Muscle of leg (tissue), 11 donors: ENCODE data around the gene CLN3. TPM values are rescaled to one million over a fixed set of nuclear protein-coding genes. Genes with fewer than 3 reads are reported as not detected.
"Not testable (repeated sequence)": the region's sequence is repeated elsewhere in the genome, so short reads cannot be mapped to it uniquely, and the experiment has no call there.

Source experiments
- DNase-seq: peaks from one replicate; pipeline ENCODE4 v3.0.0; 2013
- H3K27ac ChIP-seq: one replicate; pipeline ENCODE4 v1.5.1; 2013; ENCODE audit warnings: mild to moderate bottlenecking, low read length, control low read depth
- H3K27me3 ChIP-seq: one replicate; pipeline ENCODE4 v1.6.1; 2013; ENCODE audit warnings: low read length; ENCODE audit not compliant: control insufficient read depth, insufficient read depth
- H3K36me3 ChIP-seq: one replicate; pipeline ENCODE4 v1.6.1; 2013; ENCODE audit warnings: low read length; ENCODE audit not compliant: control insufficient read depth, insufficient read depth
- H3K4me1 ChIP-seq: one replicate; pipeline ENCODE4 v1.6.1; 2013; ENCODE audit warnings: low read length; ENCODE audit not compliant: control insufficient read depth, insufficient read depth
- H3K4me3 ChIP-seq: one replicate; pipeline ENCODE4 v1.5.1; 2013; ENCODE audit warnings: low read length, control low read depth
- H3K9me3 ChIP-seq: replicated peaks from 2 replicates; pipeline ENCODE4 v1.6.1; 2013; ENCODE audit warnings: low read depth, low read length; ENCODE audit not compliant: control insufficient read depth
- WGBS: methylation state at CpG from one replicate; pipeline ENCODE4 v1.1.5; 2013; ENCODE audit warnings: missing lambda C conversion rate; ENCODE audit not compliant: insufficient coverage; 5-methylcytosine and 5-hydroxymethylcytosine counted together
- polyA plus RNA-seq, 8 donors: library from polyadenylated mRNA; unstranded; fragments of 120-200 nt; gene quantifications; one replicate each; pipeline versions ENCODE4 v1.2.1 to v1.2.3, GENCODE V29; 2013; ENCODE audit warnings: inconsistent platforms in 1 of 8, low replicate concordance in 1 of 8; ENCODE audit not compliant: insufficient read length in 8 of 8, insufficient read depth in 1 of 8
- total RNA-seq: library from RNA; stranded (reverse); fragments of 120-200 nt; gene quantifications from one replicate; pipeline ENCODE4 v1.2.4, GENCODE V29; 2013

CLN3 gene
- total and polyA plus RNA-seq, 9 donors: 5.1 to 21.0 (median 14.9) TPM

DNA sequence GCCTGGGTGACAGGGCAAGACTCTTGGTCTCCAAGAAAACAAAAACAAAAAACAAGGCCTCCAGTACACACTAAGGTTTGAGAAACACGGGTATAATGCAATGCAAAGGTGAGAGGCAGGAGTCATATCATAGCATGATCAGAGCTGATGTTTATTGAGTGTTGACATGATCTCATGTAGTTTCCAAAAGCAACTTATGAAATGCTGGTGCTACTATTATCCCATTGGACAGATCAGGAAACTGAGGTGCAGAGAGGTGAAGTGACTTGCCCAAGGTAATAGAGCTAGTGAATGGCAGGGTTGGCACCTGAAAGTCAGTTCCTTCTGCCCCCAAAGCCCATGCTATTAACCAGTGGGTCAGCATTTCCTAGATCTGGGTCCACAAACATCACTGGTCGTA, 16.7 kb downstream of the CLN3 start:
- Histone ChIP-seq H3K9me3 (no peaks in the 10 kb centered on the region), H3K27me3 (no peaks in the 10 kb centered on the region), H3K4me1 (no peaks in the 10 kb centered on the region), H3K36me3 (peaks cover 31% of the 10 kb centered on the region), H3K4me3 (no peak overlapping the region), H3K27ac (no peak overlapping the region)
- DNase-seq: no peak
- WGBS: no CpG with 5 or more reads among the region's 2 CpGs

DNA sequence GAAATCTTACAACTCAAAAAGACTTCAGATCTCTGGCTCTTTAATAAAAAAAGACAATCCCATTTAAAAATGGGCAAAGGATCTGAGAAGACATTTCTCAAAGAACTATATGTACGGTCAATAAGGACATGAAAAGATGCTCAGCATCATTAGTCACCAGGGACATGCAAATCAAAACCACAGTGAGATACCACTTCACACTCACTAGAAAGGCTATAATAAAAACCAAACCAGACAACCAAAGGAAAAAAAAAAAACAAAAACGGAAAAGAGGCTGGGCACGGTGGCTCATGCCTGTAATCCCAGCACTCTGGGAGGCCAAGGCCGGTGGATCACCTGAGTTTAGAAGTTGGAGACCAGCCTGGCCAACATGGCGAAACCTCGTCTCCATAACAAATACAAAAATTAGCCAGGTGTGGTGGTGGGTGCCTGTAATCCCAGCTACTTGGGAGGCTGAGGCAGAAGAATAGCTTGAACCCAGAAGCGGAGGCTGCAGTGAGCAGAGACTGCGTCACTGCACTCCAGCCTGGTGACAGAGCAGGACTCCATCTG, 18.1 kb downstream of the CLN3 start:
- peaks cover 26% of the 10 kb centered on the region for H3K36me3 ChIP-seq
- H3K9me3 ChIP-seq: no peaks in the 10 kb centered on the region
- H3K4me3 ChIP-seq: no peak overlapping the region
- WGBS: no CpG with 5 or more reads among the region's 8 CpGs
- no peak overlapping the region for H3K27ac ChIP-seq
- DNase-seq: no peak
- H3K4me1 ChIP-seq: no peaks in the 10 kb centered on the region
- H3K27me3 ChIP-seq: no peaks in the 10 kb centered on the region

DNA sequence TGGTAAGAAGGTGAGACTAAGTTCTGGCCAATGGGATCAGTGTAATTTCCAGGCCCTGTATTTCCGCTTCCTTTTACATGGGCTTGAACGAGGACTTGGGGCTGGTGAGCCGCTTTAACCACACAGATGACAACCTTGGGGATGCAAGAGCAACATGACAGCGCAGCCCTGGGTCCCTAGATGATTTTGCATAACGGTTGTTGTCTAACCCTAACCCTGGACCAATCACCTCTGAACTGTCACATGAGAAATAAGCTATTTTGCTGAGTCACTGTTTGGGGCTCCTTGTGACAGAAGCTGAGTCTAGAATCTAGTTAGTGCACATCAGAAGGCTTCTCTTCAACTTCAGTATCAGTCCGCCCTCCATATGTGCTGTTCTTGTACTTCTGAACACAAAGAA, 44.8 kb downstream of the CLN3 start:
- not testable (repeated sequence) for H3K4me1 ChIP-seq, H3K36me3 ChIP-seq, H3K27me3 ChIP-seq, H3K9me3 ChIP-seq, H3K4me3 ChIP-seq, H3K27ac ChIP-seq, DNase-seq
- no CpG with 5 or more reads among the region's 6 CpGs for WGBS

DNA sequence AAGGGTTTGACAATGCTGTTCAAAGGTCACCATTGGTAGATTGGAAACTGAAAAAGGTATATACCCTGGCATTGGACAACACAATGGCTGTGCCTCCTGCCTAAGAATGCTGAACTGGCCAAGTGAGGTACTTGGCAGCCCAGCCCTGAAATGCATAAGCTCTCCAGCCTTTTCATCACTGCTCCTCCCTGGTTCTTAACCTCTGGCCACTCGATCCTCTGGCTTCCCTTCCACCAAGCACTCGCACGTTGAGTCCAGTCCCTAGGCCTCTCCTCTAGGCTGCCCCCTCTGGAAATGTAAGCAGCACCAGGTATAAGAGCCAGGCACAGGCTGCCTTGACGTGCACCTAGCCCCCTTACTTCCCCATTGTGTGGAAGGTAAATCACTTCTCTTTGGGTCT, 45.5 kb downstream of the CLN3 start:
- not testable (repeated sequence) for H3K27ac ChIP-seq, H3K27me3 ChIP-seq, H3K4me3 ChIP-seq, DNase-seq, H3K4me1 ChIP-seq, H3K36me3 ChIP-seq, H3K9me3 ChIP-seq
- WGBS: no CpG with 5 or more reads among the region's 4 CpGs

DNA sequence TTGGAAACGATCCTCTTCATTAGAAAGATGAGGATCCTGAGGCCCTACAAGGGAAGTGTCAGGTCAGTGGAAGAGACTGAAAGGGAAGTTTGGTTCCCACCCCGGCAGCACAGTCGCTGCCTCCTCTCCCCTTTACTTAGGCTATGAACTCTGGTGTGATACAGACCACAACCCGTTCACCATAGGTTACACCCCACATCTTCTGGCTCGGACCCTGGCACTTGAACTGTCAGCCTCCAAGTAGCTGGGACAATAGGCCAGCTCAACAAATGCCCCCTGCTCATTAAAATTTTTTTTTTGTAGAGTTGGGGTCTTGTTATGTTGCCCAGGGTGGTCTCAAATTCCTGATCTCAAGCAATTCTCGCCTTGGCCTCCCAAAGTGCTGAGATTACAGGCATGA, 47.9 kb downstream of the CLN3 start:
- H3K27ac ChIP-seq, H3K4me3 ChIP-seq, H3K27me3 ChIP-seq, DNase-seq, H3K4me1 ChIP-seq, H3K9me3 ChIP-seq, H3K36me3 ChIP-seq: not testable (repeated sequence)
- WGBS: 75% methylated on average over 2 of the region's 6 CpGs

DNA sequence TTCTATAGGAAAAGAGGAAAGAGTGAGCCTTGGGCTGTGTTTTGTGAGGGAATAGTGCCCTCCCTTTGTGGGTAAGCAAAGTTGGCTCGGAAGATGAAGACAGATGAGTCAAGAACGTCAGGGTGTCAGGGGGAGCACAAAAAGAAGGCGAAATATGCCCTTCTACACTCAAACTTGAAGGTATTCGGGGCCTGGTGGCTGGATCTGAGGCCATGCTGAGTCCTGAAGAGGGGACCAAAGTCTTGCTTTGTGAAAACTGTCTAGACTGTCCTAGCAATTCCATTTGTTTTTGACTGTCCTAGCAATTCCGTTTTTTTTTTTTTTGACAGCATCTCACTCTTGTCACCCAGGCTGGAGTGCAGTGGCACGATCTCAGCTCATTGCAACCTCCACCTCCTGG, 53.0 kb downstream of the CLN3 start:
- not testable (repeated sequence) for DNase-seq

DNA sequence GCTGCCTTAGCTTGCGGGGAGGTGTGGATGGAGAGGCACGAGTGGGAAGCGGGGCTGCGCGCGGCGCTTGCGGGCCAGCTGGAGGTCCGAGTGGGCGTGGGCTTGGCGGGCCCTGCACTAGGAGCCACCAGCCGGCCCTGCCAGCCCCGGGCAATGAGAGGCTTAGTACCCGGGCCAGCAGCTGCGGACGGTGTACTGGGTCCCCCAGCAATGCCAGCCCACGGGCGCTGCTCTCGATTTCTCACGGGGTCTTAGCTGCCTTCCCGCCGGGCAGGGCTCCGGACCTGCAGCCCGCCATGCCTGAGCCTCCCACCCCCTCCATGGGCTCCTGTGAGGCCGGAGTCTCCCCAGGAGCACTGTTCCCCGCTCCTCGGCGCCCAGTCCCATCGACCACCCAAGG, 56.5 kb downstream of the CLN3 start:
- DNase-seq: peak; percentile 0
- H3K9me3 ChIP-seq, H3K27me3 ChIP-seq, H3K4me1 ChIP-seq, H3K4me3 ChIP-seq, H3K27ac ChIP-seq, H3K36me3 ChIP-seq: not testable (repeated sequence)
- no CpG with 5 or more reads among the region's 29 CpGs for WGBS

More for the DNA sequence above, 53.0 kb downstream of the CLN3 start:
- no CpG with 5 or more reads among the region's 6 CpGs for WGBS
- H3K27me3 ChIP-seq, H3K4me1 ChIP-seq, H3K36me3 ChIP-seq, H3K27ac ChIP-seq, H3K4me3 ChIP-seq, H3K9me3 ChIP-seq: not testable (repeated sequence)

Other genes with a start within 250 kb of the CLN3 start
- gene SBK1, start 199.5 kb downstream of the CLN3 start, total RNA-seq: 2.9 TPM
- gene SBK1, start 199.5 kb downstream of the CLN3 start, polyA plus RNA-seq: 10 to 100 TPM; 10.8 to 19.3 (median 16.5) TPM
- 2.0 TPM for gene NPIPB6, start 128.6 kb downstream of the CLN3 start, total RNA-seq
- 1 to 10 TPM in 2 of 8 donors, under 1 TPM in 4, not detected in 2; 0.34 to 2.3 (median 0.75) TPM for gene NPIPB6, start 128.6 kb downstream of the CLN3 start, polyA plus RNA-seq
- gene EIF3CL, start 88.2 kb downstream of the CLN3 start, total RNA-seq: 60.2 TPM
- 100 to 1,000 TPM in 1 of 8 donors, 10 to 100 TPM in 7; 42.2 to 119 (median 71.1) TPM for gene EIF3CL, start 88.2 kb downstream of the CLN3 start, polyA plus RNA-seq
- not detected for gene NPIPB7, start 19.7 kb downstream of the CLN3 start, total RNA-seq
- under 1 TPM in 4 of 8 donors, not detected in 4; 0.19 to 0.59 (median 0.30) TPM for gene NPIPB7, start 19.7 kb downstream of the CLN3 start, polyA plus RNA-seq
- 0.18 TPM for gene APOBR, start 2.6 kb upstream of the CLN3 start, total RNA-seq
- gene APOBR, start 2.6 kb upstream of the CLN3 start, polyA plus RNA-seq: 1 to 10 TPM in 5 of 8 donors, under 1 TPM in 3; 0.77 to 1.5 (median 1.1) TPM
- not detected for gene IL27, start 14.8 kb upstream of the CLN3 start, total RNA-seq
- gene IL27, start 14.8 kb upstream of the CLN3 start, polyA plus RNA-seq: 1 to 10 TPM in 1 of 8 donors, not detected in 7; 1.0 TPM
- 40.3 TPM for gene NUPR1, start 46.9 kb upstream of the CLN3 start, total RNA-seq
- gene NUPR1, start 46.9 kb upstream of the CLN3 start, polyA plus RNA-seq: 10 to 100 TPM; 27.1 to 56.7 (median 38.6) TPM
- gene SGF29, start 61.8 kb upstream of the CLN3 start, total RNA-seq: 20.3 TPM
- gene SGF29, start 61.8 kb upstream of the CLN3 start, polyA plus RNA-seq: 10 to 100 TPM; 14.7 to 22.9 (median 17.3) TPM
- gene SULT1A2, start 105.0 kb upstream of the CLN3 start, total RNA-seq: 0.58 TPM
- gene SULT1A2, start 105.0 kb upstream of the CLN3 start, polyA plus RNA-seq: 1 to 10 TPM in 2 of 8 donors, under 1 TPM in 6; 0.43 to 1.1 (median 0.92) TPM
- 32.3 TPM for gene SULT1A1, start 118.0 kb upstream of the CLN3 start, total RNA-seq
- gene SULT1A1, start 118.0 kb upstream of the CLN3 start, polyA plus RNA-seq: 10 to 100 TPM in 6 of 8 donors, 1 to 10 TPM in 2; 5.9 to 27.4 (median 13.1) TPM
- gene NPIPB8, start 146.0 kb upstream of the CLN3 start, total RNA-seq: 0.71 TPM
- 1 to 10 TPM in 1 of 8 donors, under 1 TPM in 6, not detected in 1; 0.06 to 1.4 (median 0.55) TPM for gene NPIPB8, start 146.0 kb upstream of the CLN3 start, polyA plus RNA-seq
- gene EIF3C, start 219.4 kb upstream of the CLN3 start, total RNA-seq: 364 TPM
- 100 to 1,000 TPM; 242 to 462 (median 336) TPM for gene EIF3C, start 219.4 kb upstream of the CLN3 start, polyA plus RNA-seq